ENCODE results near the gene MAST4.

MAST4 gene

DNA sequence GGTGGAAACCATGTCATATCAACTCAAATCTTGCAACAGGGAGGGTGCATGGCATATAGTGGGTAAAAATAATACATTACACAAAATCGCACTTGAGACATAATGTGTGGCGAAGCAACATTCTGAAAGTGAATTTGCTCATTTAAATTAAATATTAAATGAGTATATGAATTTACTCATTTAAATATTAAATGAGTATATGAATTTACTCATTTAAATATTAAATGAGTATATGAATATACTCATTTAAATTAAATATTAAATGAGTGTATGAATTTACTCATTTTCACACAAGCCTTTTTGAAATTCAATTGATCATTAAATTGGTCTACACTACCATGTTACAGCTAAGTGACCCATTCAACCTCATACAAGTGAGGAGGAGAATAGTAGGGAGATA lies 10.5 kb downstream of the MAST4 start:
- DNase-seq: no peak

DNA sequence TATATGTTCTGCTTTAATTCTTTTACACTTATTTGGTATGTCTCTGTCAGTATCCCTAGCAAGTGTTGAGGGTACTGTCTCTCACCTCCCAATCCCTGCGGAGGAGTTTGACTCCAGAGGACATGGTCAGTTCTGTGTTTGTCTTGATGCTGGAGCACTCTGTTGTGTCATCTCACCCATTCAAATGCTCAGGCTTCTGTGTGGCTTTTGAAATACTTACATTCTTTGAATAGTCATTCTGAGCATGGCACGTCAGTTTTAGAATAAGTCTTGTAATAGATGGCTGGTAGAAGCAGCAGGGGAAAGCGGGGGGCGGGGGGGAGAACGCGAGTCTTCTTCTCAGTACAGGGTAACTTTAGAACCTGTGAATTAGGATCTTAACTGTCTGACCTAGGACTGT lies 12.3 kb downstream of the MAST4 start:
- no peak for DNase-seq

DNA sequence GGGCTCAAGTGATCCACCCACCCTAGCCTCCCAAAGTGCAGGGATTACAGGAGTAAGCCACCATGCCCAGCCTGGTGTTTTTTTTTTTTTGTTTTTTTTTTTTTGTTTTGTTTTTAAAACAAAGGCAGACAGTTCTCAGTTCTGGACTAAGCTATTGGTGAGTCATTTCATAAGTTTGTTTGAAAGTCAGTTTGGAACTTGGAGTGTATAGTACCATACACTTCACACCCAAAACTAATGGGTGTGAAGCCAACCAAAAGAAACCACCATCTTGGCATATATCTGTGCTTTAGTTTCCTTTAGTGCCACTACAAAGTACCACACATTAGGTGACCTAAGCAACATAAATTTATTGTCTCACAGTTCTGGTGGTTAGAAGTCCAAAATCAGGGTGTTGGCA lies 13.4 kb downstream of the MAST4 start:
- DNase-seq: no peak

DNA sequence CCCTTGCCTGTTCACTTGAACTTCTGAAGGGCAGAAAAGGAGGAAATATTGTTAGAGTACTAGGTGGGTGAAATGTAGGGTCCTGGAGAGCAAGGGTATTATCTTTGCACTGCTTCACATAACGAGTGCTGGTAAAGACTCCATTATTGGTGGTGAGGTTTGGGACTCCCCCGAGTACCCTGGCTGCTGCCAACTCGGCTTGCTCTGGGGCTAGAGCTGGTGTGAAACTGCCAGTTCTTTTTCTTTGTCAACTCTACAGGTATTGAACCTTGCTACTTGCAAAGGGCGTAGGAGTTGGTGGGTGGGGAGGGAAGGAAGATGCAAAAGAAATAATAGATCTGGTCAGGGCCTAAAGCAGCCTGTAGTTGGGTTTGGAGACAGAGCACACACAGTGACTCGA lies 16.0 kb downstream of the MAST4 start:
- no peak for DNase-seq

DNA sequence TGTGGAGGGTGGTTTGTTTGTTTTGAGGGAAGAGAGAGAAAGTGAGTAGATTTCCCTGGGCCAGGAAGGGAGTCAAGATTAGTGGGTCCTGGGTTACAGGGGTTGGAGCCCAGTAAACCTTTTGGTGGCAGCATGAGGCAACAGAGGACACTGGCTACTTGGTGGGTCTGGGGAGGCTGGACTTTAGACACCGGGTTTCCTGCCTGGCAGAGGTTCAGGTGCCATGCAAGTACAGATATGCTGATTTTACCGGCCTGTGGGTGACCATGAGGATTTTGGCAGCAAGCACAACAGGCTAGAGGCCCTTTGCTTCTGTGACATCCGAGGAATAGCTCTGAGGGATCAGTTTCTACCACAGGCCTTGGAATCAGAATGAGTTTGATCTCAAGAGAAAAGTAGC lies 18.9 kb downstream of the MAST4 start:
- DNase-seq: no peak

DNA sequence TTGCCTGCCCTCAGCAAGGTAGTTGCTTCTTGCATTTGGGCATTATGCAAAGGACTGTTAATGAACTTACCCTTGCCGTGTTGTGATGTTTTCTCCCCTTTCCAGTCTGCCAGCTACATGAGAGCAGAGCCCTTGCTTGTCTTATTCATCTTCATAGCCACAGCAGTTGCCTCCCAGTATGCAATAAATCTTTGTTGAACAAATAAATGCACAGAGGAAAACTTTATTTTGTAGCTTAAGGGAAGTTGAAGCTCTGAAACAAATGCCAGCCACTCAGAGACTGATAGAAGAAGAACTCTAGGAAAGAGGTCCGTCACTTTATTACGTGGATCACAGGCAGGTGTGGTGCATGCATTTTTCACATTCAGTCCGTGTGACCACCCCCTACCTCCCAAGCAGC lies 19.7 kb downstream of the MAST4 start:
- no peak for DNase-seq

DNA sequence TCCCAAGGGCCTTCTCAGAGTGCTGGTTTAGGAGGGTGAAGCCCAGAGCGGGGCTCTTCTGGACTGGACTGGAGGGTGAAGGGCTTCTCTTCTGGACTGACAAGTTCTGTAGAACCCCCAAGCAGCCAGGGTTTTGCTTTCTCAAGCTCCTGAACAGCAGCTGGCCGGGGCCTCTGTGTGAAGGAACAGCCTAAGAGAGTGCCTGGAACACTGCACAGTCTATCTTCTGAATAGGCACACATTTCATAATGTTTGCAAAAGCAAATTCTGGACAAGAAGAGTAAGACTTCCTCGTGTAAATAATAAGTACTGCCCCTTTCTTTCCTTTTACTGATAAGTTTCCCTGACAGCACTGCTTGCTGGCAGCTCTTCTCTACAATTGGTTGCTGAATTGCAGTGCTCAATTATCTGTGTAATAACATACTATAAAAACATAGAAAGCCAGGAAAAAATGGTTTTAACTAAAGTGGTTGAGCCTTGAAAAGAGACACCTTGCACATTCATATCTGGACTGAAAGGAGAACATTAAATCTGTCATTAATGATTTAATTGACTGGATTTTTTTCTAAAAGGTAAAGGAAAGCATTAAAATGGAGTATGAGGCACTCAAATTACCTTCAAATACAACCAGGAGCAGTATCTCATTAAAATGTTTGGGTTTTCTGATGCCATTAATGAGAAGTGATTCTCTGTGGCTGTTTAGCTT lies 20.5 kb downstream of the MAST4 start:
- no peak for DNase-seq

DNA sequence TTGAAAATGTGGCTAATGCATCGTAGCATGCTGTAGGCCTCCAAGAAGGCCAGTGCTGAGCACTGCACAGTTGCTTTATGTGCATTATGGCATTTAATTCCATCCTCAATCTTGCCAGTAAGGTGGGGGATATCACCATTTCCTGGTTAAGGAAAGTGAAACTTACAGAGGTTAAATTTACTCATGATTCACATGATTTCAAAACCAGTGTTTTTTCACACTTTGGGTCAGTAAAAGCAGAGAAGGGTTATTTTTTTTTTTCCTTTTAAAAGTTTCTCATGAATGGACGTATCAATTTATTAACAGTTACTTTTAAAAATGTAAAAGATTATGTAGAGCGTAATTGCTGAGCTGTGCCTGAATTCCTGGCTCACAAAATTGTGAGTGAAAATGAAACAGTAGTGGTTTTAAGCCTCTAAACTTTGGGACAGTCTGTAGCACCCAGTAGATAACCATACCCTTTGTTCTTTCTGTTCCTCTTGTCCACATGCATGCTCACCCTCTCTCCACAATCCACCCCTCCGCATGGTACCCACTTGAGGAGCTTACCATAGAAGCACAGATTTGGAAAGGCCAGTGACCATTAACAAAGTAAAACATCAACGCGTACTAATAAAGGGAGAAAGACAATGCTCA lies 21.2 kb downstream of the MAST4 start:
- no peak for DNase-seq

DNA sequence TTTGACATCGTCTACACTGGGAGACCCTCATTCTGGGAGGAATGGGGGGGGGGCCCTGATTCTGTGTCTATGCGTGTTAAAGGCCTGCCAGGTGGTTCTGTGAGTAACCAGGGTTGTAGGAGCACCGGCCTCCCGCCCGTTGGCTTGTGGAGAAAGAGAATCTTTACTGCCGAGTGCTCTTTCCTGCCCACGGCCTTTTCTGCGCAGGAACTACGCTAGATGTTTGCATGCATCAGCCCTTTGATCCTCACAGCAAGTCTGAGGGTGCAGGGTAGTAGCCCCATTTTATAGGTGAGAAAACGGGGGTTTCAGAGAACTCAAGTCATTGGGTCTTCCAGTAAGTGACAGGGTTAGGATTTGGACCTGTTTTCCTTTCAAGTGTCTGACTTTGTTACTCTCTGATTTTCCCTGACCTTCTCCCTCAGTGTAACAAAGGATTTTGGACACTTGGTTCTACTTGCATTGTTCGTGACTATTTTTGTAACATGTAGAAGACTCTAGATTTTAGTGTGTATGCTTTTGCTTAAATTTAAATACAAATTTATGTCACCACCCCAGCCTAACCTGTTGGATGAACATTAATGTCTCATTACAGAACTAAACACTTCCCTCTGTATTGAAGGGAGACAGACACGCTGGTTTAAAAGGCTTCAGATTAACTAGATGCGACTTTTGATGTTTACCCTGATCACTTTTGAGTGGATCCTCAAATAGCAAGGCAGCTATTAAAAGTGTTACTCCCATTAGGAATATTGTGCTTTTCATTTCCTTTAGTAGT lies 22.0 kb downstream of the MAST4 start:
- DNase-seq: no peak

DNA sequence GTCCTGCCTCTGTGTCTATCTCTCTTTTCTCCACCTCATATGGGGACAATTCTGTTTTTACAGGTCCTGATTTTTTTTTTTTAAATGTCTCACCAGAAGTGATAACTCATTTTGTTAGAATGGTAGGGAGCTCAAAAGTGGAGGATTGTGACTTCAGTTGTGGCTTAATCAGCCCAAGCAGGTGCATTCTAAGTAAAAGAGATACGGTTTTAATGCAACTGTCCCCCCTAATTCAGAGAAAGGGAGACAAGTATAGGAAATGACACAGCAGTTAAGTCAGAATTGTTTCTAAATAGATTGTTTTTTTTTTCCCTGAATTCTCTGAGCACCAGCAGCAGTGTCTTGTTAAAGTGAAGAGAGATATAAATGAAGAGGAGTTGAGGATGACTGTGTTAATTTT lies 24.5 kb downstream of the MAST4 start:
- no peak for DNase-seq

DNA sequence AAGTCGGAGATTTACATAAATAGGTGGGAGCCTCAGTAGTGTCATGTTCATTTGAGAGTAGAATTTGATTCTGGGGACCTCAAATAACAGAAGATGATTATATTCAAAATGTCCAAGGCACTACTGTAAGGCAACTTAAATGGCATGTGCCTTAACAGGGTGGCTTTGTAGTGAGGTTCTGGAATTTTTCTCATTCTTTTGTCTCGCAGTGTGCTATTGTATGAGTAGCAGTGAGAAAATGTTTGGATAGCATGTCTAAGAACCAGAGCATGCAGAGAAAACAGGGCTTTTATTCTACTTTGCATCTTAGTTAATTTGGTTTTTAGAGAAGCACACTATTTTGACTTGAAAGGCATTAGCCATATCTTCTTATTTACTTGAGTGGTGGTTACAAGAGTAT lies 25.0 kb downstream of the MAST4 start:
- DNase-seq: no peak

DNA sequence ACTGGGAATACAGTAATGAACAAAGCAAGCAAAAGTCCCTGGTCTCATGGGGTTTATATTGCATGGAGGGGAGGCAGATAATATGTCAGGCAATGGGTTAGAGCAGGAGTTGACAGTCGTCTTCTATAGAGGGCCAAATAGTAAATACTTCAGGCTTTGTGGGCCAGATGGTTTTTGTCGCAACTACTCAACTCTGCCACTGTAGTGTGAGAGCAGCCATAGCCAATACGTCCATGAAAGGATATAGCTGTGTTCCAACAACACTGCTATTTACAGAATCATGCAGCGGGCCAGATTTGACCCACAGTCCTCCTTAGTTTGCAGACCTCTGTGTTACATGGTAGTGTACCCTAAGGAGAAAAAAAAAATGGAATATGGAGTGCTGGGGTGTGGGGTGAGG lies 25.5 kb downstream of the MAST4 start:
- no peak for DNase-seq

DNA sequence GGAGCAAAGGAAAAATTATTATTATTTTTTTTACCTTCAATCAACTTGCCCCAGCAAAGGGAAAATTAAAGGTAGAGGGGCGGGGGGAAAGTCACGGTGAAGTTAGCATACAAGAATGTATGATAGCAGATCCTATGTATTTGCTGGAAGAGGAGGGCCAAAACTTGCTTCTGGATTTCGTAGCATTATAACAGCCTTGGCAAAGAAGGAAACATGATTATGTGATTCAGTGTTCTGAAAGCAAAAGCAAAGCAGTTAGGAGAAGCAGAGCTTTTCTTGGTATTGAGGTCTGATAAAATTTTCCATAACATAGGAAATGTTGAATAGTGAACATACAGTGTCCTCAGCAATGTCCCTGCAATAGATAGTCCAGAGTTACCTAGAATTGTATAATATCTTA lies 32.4 kb downstream of the MAST4 start:
- no peak for DNase-seq

DNA sequence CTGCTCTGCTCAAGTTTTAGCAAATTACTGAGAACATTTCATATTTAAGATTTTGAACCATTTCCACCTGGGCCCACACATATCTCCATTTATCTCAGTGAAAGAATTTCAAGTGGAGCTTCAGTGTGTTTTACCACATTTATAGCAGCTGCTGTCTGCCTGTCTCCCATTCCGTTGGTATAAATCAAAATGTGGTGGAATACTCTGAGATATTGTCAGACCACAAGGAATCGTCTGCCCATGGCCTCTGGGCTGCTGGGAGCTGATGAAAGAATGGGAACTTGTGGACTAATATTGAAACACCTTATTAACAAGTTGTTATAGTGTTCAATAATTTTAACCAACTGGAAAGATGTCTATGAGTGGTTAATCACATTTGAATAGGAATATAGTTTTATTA lies 33.3 kb downstream of the MAST4 start:
- DNase-seq: no peak

DNA sequence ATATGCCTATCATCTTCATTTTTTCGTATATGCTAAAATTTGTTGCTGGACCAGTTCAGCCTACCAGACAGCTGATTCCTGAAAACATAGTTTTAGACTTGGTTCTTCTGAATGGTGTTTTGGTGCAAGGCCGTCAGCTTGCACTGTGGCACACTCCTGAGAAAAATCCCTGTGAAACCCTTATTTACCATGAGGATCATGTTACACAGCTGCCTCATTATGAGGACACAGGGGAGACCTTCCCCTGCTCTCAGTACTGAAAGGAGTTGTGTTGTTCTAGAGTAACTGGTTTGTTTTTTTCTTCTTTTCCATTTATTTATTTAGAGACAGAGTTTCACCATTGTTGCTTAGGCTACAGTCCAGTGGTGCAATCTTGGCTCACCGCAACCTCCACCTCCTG lies 37.6 kb downstream of the MAST4 start:
- DNase-seq: no peak

DNA sequence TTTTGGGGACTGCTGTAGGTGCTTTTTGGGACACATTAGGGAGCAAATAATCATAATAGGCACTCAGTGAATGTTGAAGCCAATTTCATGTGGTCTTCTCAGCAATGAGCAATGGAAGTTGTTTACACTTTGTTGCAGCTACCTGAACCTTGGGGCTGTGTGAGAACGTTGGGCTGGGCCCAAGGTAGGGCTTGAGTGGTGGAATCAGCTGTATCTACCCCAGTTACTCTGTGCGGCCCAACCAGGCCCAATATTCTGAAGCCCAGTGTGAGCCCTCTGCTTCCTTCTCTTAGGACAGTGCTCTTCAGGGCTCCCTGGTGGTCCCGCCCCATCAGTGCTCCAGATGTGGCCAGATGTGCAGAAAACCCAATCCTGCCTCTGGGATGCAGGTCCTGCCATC lies 38.4 kb downstream of the MAST4 start:
- DNase-seq: no peak

DNA sequence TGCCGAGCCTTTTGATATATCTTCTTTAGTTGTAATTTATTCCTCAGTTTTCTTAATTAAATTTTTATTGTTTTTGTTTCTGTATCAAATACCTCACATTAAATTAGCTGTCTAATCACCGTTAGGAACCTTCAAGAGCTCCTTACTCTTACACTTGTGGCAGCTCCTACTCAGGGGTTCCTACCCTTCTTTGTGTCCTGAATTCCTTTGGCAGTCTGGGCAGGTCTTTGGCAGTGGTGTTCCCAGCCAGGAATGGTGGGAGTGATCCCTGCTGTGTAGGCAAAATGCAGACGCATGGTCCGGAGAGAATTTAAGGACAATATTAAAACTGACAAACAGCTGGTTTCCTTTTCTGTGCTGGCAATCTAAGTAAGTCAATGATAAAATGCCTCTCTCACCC lies 41.8 kb downstream of the MAST4 start:
- no peak for DNase-seq

DNA sequence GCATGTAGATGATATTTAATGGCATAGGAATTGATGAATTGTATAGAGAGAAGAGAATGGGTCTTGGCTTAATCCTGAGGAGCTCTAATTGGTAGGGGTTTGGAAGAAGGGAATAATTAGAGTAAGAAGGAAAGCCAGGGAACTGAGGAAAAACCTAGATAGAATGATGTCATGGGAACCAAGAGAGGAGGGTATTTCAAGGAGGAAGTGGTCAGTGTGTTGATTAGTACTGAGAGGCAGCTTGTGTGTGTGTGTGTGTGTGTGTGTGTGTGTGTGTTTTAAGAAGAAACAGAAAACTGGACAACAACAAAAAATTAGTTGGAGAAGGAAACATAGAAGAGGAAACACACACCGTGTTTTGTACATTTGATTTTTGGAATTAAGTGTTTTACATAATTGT lies 42.8 kb downstream of the MAST4 start:
- no peak for DNase-seq

DNA sequence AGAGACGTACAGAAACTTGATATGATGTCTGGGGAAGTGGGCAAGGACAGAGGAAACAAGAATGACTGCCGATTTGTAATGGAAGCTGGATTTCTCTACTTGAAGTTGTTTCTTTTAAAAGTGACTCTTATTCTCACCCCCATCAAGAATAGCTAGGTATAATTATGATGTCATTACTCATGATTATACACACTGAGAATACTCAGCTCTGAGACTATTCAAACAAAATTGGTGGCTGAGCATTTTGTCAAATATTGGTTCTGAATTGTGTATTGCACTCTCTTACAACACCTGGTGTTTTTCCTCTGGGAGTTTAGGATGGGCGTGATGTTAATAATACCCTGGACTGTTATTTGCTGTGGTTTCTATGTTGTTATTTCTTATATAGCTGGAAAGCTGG lies 46.3 kb downstream of the MAST4 start:
- no peak for DNase-seq

DNA sequence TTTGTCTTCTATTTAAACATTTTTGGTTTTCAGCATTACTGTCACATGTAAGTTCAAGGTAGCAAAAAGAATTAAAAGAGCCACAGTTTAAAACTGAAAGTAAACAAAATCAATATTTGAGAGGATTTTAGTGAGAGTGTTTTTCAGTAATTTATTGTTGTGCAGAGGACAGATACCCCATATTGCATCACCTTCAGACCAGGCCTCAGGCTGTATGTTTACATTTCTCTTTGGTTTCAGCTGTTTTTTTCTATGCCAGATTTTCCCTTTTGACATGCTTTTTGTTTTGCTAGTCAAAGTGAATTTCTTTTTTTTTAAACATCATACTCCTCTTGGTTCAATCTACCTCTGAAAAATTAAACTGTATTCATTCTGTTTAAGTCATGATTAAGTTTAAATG lies 47.2 kb downstream of the MAST4 start:
- no peak for DNase-seq

DNA sequence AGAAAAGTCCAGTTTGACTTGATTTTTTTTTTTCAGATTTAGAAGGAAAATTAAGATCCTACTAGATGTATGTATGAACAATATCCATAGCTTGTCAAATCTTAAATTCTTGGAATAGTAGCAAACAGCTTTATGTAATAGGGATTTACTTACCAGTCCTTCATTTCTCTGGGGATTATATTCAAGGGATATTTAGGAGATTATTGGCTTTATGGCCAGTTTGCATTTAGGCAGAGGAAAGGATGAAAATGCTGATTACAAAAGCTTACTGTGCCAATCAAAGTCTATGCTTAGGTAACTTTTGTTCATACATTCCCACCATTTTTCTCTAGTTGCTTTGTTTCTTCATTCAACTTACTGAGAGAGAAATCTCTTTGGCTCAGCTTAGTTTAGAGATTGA lies 47.9 kb downstream of the MAST4 start:
- DNase-seq: no peak

DNA sequence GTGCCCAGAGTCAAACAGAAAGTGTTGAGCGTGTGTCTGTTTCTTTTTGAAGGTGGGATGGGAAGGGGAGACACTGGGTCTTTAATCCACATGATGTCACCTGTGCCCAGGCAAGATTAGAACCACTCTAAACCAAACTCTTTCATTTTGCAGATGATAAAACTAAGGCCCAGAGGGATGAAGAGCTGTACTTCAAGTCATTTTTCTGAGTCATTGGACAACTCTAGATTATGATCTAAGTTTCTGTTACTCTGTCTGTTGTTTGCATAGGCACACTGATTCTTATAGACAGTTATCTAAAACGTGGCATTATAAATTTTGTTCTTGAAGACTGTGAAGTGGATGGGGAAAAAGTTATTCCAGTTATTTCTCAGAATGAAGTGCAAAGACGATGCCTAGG lies 48.8 kb downstream of the MAST4 start:
- no peak for DNase-seq

DNA sequence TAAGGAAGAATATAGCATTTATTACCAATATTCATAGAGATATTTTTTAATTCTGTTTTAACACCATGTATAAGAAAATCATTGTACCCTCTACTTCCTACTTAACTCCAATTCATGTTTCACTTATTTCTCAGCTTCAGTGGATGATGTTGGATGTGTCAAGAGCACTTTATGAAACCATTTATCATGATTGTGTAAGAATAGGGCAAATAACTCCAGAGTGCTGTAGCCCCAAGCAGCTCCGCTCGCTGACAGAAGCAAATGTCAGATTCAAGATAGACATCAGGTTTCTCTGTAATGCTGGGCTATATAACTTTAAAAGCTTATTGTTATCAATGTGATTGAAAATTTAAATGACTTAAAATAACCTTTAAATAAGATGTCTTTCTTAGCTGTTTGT lies 50.4 kb downstream of the MAST4 start:
- no peak for DNase-seq

DNA sequence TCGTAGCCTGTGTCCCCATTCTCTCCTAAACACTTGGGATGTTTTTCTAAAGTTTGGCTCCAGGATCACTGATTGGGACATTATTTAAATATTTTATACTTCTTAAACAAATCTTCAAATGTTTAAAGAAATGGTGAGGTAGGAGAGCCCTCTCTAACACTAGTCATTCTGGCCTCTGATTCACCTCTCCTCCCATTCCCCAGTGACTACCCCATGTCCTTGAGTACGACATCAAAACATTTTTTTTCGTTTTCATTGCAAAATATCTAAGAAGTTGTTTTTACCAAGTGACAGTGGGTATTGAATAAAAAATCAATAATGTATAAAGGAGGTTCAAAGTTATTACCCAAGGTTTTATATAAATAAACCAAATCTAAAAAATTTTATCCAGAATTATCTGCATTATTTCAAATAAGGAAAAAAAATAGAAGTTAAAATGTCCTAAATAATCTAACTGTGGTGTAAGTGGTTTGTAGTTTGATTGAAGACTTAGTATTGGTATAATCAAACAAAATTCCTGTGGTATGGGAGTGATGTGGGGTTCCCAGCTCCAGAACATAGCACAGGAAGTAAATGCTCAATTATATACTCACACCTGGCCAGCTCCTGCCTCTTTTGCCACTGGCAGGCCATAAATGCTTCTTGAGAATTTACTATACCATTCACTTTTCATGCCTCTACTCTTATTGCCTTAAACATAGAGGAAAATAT lies 51.1 kb downstream of the MAST4 start:
- no peak for DNase-seq
